ENCODE data around the gene KCTD1.

KCTD1 gene

DNA sequence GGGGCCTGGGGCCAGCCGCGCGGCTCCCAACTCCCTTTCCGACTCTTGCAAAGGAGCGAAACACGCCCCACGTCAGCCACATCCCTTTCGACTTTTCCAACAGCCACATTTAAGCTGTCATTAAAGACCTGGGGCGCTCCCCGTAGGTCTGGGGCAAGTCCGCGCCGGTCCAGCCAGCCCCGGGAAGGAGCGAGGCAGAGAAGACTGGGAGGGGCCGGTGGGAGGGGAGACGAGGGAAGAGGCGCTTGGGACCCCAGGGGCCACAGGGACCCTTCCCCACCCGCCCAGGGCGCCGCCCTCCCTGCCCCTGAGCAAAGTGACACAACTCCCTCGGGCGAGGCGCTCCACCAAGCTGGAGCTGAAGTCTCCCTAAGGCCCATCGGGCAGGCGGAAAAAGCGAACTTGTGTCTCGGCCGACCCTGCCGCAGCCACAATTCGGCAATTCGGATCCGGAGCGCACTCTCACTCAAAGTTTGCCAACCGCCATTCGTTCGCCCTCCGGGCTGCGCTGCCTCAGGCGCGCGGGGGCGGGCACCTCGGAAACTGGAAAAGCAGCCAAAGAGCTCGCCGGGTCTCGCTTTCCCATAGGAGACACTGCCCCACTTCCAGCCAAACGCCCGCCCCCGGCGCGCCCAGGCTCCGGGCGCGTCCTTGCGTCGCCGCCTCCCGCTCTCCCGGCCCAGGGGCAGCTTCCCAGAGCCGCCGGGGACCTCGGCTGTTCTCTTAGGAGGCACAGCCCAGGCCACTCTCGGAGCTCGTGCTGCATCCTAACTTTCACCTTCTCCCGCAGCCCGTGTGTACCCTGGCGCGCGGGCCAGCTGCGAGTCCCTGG, 1.1 kb upstream of the KCTD1 start:
- Histone ChIP-seq H3K79me2 (ENCODE audit: low read length) (peaks cover 7% of the 10 kb centered on the region), H3K27me3 (ENCODE audit: low read depth, low read length) (peaks cover 10% of the 10 kb centered on the region; the same call in 1 of the 2 replicates), H3K36me3 (replicated peaks; ENCODE audit: low read depth, low read length) (no peaks in the 10 kb centered on the region), H3K9me3 (ENCODE audit: insufficient read depth, low read length) (no peaks in the 10 kb centered on the region), H3K4me1 (ENCODE audit: low read length) (peaks cover 28% of the 10 kb centered on the region), H3K27ac (ENCODE audit: low read length) (peak overlapping the region; percentile 23; the same call in 1 of the 2 replicates), H4K20me1 (ENCODE audit: insufficient read depth, low read length) (no peaks in the 10 kb centered on the region), H3K4me3 (ENCODE audit: low read length) (peak overlapping the region; percentile 90), H3K9ac (ENCODE audit: low read length) (peak overlapping the region; percentile 88), H2AFZ (ENCODE audit: low read depth, low read length) (peak overlapping the region; percentile 96), H3K4me2 (ENCODE audit: low read length) (peak overlapping the region; percentile 97)
- no peak for TF ChIP-seq CTCF (IDR thresholded peaks at IDR 0.05; ENCODE audit: low read depth, low read length)
- no peak for TF ChIP-seq EZH2phosphoT487 (IDR thresholded peaks at IDR 0.05; ENCODE audit: low read depth)

DNA sequence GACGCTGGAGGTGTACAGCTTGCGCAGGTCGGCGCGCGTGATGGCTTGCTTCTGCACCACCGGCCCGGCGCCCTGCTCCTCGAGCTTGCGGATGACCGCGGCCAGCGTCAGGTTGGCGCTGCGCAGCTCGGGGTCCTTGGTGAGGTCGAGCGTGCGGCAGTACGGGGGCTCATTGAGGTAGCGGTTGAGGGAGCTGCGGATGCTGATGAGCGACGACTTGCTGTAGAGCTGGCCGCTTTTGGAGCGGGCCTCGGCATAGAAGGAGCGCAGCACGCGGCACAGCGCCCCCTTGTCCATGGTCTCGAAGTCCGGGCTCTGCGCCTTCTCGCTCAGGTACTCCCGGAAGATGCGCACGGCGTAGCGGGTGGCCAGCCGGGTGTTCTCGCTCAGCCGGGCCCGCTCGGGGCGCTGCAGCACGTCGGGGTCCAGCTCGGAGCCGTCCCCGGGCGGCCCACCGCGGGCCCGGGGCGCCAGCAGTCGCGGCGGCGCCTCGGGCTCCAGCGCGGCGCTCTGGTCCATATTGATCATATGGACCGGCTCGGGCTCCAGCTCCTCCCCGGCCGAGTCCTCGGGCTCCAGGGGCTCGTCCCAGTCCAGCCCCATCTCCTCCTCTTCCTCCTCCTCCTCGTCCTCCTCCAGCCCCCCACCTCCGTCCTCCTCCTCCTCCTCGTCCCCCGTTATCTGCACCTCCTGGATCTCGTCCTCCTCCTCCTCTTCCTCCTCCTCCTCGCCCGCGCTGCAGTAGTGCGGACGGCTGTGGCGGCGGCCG, 523 bp downstream of the KCTD1 start:
- Histone ChIP-seq H3K79me2 (ENCODE audit: low read length) (peaks cover 7% of the 10 kb centered on the region), H2AFZ (ENCODE audit: low read depth, low read length) (peak overlapping the region; percentile 96), H4K20me1 (ENCODE audit: insufficient read depth, low read length) (peaks cover 15% of the 10 kb centered on the region; the same call in 1 of the 2 replicates), H3K4me1 (ENCODE audit: low read length) (peaks cover 24% of the 10 kb centered on the region), H3K36me3 (replicated peaks; ENCODE audit: low read depth, low read length) (no peaks in the 10 kb centered on the region), H3K27ac (ENCODE audit: low read length) (no peak overlapping the region), H3K4me2 (ENCODE audit: low read length) (peak overlapping the region; percentile 97), H3K9me3 (ENCODE audit: insufficient read depth, low read length) (no peaks in the 10 kb centered on the region), H3K4me3 (ENCODE audit: low read length) (peak overlapping the region; percentile 90), H3K9ac (ENCODE audit: low read length) (peak overlapping the region; percentile 88), H3K27me3 (ENCODE audit: low read depth, low read length) (peaks cover 8% of the 10 kb centered on the region; the same call in 1 of the 2 replicates)
- TF ChIP-seq CTCF (IDR thresholded peaks at IDR 0.05; ENCODE audit: low read depth, low read length), result no peak
- no peak for TF ChIP-seq EZH2phosphoT487 (IDR thresholded peaks at IDR 0.05; ENCODE audit: low read depth)

GRCh38 chr18:26546875-26547645, 1.3 kb downstream of the KCTD1 start:
- Histone ChIP-seq H4K20me1 (ENCODE audit: insufficient read depth, low read length) (peaks cover 17% of the 10 kb centered on the region; the same call in 1 of the 2 replicates), H3K9me3 (ENCODE audit: insufficient read depth, low read length) (no peaks in the 10 kb centered on the region), H3K27ac (ENCODE audit: low read length) (no peak overlapping the region), H3K27me3 (ENCODE audit: low read depth, low read length) (peaks cover 8% of the 10 kb centered on the region; the same call in 1 of the 2 replicates), H2AFZ (ENCODE audit: low read depth, low read length) (no peak overlapping the region), H3K4me2 (ENCODE audit: low read length) (no peak overlapping the region), H3K4me1 (ENCODE audit: low read length) (peaks cover 16% of the 10 kb centered on the region), H3K79me2 (ENCODE audit: low read length) (peaks cover 7% of the 10 kb centered on the region), H3K36me3 (replicated peaks; ENCODE audit: low read depth, low read length) (no peaks in the 10 kb centered on the region), H3K9ac (ENCODE audit: low read length) (no peak overlapping the region), H3K4me3 (ENCODE audit: low read length) (peak overlapping the region; percentile 90; the same call in 1 of the 2 replicates)
- TF ChIP-seq EZH2phosphoT487 (IDR thresholded peaks at IDR 0.05; ENCODE audit: low read depth) (no peak), CTCF (IDR thresholded peaks at IDR 0.05; ENCODE audit: low read depth, low read length) (no peak)
